HEK293T (cell line): ENCODE results near the gene NKX1-2.
A peak's percentile ranks its signal among the peaks of the same experiment; 100 is the strongest.

ENCODE experiments used
- CTCF ChIA-PET: fragments of 350-600 bp; formaldehyde crosslinking; extraction: SDS; loops from one replicate; lab custom pipeline; 2021; ENCODE audit warnings: antibody characterized with exemption, inconsistent platforms; lab: Yijun Ruan, JAX
- POLR2A ChIA-PET: fragments of 350-600 bp; formaldehyde crosslinking; extraction: SDS; loops from one replicate; lab custom pipeline; 2020; ENCODE audit warnings: antibody characterized with exemption, inconsistent platforms; lab: Yijun Ruan, JAX
- DNase-seq: peaks from one replicate; pipeline ENCODE4 v3.0.0; 2012; ENCODE audit warnings: mixed read lengths; ENCODE audit errors: extremely low spot score
- ARNT ChIP-seq: fragments of 450-650 bp; IDR thresholded peaks from 2 replicates; pipeline ENCODE4 v1.6.1; 2017; ENCODE audit warnings: mild to moderate bottlenecking
- BHLHE40 ChIP-seq: fragments of 450-650 bp; IDR thresholded peaks from 2 replicates; pipeline ENCODE4 v1.6.1; 2016; ENCODE audit warnings: mild to moderate bottlenecking, moderate library complexity, borderline replicate concordance
- CTBP1 ChIP-seq: fragments of 450-650 bp; IDR thresholded peaks from 2 replicates; pipeline ENCODE4 v1.6.1; 2016; ENCODE audit warnings: borderline replicate concordance
- ELF4 ChIP-seq: fragments of 450-650 bp; IDR thresholded peaks from 2 replicates; pipeline ENCODE4 v1.6.1; 2017; ENCODE audit warnings: antibody characterized with exemption
- FOXA1 ChIP-seq: fragments of 450-650 bp; IDR thresholded peaks from 2 replicates; pipeline ENCODE4 v1.6.1; 2016; ENCODE audit warnings: mild to moderate bottlenecking
- FOXK2 ChIP-seq: fragments of 450-650 bp; IDR thresholded peaks from 2 replicates; pipeline ENCODE4 v1.6.1; 2016; ENCODE audit warnings: mild to moderate bottlenecking
- FOXM1 ChIP-seq: fragments of 450-650 bp; IDR thresholded peaks from 2 replicates; pipeline ENCODE4 v1.6.1; 2017; ENCODE audit warnings: mild to moderate bottlenecking, borderline replicate concordance
- HDGF ChIP-seq: fragments of 450-650 bp; IDR thresholded peaks from 2 replicates; pipeline ENCODE4 v1.6.1; 2017; ENCODE audit warnings: antibody characterized with exemption, borderline replicate concordance
- L3MBTL2 ChIP-seq: fragments of 450-650 bp; conservative IDR thresholded peaks from 2 replicates; pipeline ENCODE4 v1.6.1; 2016; ENCODE audit warnings: mild to moderate bottlenecking
- LEF1 ChIP-seq: fragments of 450-650 bp; IDR thresholded peaks from 2 replicates; pipeline ENCODE4 v1.6.1; 2017; ENCODE audit warnings: mild to moderate bottlenecking, borderline replicate concordance
- NFRKB ChIP-seq: fragments of 450-650 bp; IDR thresholded peaks from 2 replicates; pipeline ENCODE4 v1.6.1; 2016; ENCODE audit warnings: mild to moderate bottlenecking, moderate library complexity
- PKNOX1 ChIP-seq: fragments of 450-650 bp; IDR thresholded peaks from 2 replicates; pipeline ENCODE4 v1.6.1; 2016
- SP1 ChIP-seq: fragments of 450-650 bp; IDR thresholded peaks from 2 replicates; pipeline ENCODE4 v1.6.1; 2017
- SUZ12 ChIP-seq: fragments of 450-650 bp; IDR thresholded peaks from 2 replicates; pipeline ENCODE4 v1.6.1; 2016; ENCODE audit warnings: mild to moderate bottlenecking
- TARDBP ChIP-seq: fragments of 450-650 bp; IDR thresholded peaks from 2 replicates; pipeline ENCODE4 v1.6.1; 2016
- ZNF384 ChIP-seq: fragments of 450-650 bp; IDR thresholded peaks from 2 replicates; pipeline ENCODE4 v1.6.1; 2016

The NKX1-2 gene

GRCh38 chr10:124495162-124495561 is 45.3 kb upstream of the NKX1-2 start:
- no peak for DNase-seq
- POLR2A ChIA-PET = no interaction called here
- TF ChIP-seq FOXK2 (no peak), PKNOX1 (no peak), ZNF384 (no peak), SP1 (no peak), NFRKB (no peak), HDGF (no peak), LEF1 (no peak)
- CTCF ChIA-PET = interaction anchor here (0.5 kb wide), 1 partner anchor 23 kb away, joined by 5 read pairs; no protein-coding TSS in a partner anchor

- POLR2A ChIA-PET = no interaction called here
- CTCF ChIA-PET = no interaction called here
- no peak for DNase-seq
- TF ChIP-seq NFRKB = no peak
- no peak for TF ChIP-seq TARDBP
- no peak for TF ChIP-seq SP1
- no peak for TF ChIP-seq ARNT
- TF ChIP-seq ELF4 = no peak
- no peak for TF ChIP-seq HDGF
- TF ChIP-seq LEF1 = no peak
- TF ChIP-seq ZNF384 = no peak
- no peak for TF ChIP-seq FOXA1
- TF ChIP-seq BHLHE40 = no peak
Observed at GRCh38 chr10:124494046-124494807, 44.4 kb upstream of the NKX1-2 start.

GRCh38 chr10:124493214-124493882 is 43.5 kb upstream of the NKX1-2 start:
- POLR2A ChIA-PET = no interaction called here
- CTCF ChIA-PET = no interaction called here
- no peak for TF ChIP-seq FOXK2
- no peak for TF ChIP-seq TARDBP
- no peak for TF ChIP-seq HDGF
- TF ChIP-seq PKNOX1 = peak; percentile 47; the same call in 1 of the 2 replicates
- DNase-seq = no peak

GRCh38 chr10:124492266-124492665 is 42.4 kb upstream of the NKX1-2 start:
- ChIA-PET CTCF (no interaction called here), POLR2A (no interaction called here)
- no peak for TF ChIP-seq HDGF
- no peak for TF ChIP-seq TARDBP
- no peak for TF ChIP-seq ZNF384
- TF ChIP-seq FOXM1 = no peak
- TF ChIP-seq PKNOX1 = no peak
- no peak for TF ChIP-seq SUZ12
- no peak for TF ChIP-seq FOXK2
- no peak for TF ChIP-seq ELF4
- TF ChIP-seq CTBP1 = no peak
- TF ChIP-seq L3MBTL2 = no peak
- no peak for TF ChIP-seq ARNT
- TF ChIP-seq LEF1 = no peak
- TF ChIP-seq SP1 = no peak
- TF ChIP-seq NFRKB = no peak
- TF ChIP-seq BHLHE40 = no peak
- no peak for TF ChIP-seq FOXA1
- DNase-seq = no peak

- ChIA-PET POLR2A (no interaction called here), CTCF (no interaction called here)
- no peak for DNase-seq
- TF ChIP-seq ZNF384 = no peak
- no peak for TF ChIP-seq FOXK2
- no peak for TF ChIP-seq FOXM1
- TF ChIP-seq CTBP1 = no peak
- no peak for TF ChIP-seq TARDBP
- no peak for TF ChIP-seq SP1
- no peak for TF ChIP-seq LEF1
- TF ChIP-seq ARNT = no peak
- no peak for TF ChIP-seq L3MBTL2
- TF ChIP-seq ELF4 = no peak
- no peak for TF ChIP-seq SUZ12
Observed at GRCh38 chr10:124491105-124491504, 41.3 kb upstream of the NKX1-2 start.

- no peak for DNase-seq
- POLR2A ChIA-PET = no interaction called here
- CTCF ChIA-PET = no interaction called here
- no peak for TF ChIP-seq L3MBTL2
- no peak for TF ChIP-seq FOXM1
- no peak for TF ChIP-seq SP1
- no peak for TF ChIP-seq FOXK2
- no peak for TF ChIP-seq ZNF384
- TF ChIP-seq HDGF = no peak
Observed at GRCh38 chr10:124486635-124487034, 36.8 kb upstream of the NKX1-2 start.
